COLO829 (cell line): ENCODE results near the gene FOXI3.

Experiments used
- DNase-seq: peaks from one replicate; pipeline ENCODE4 v3.0.0; 2012; ENCODE audit warnings: low spot score

The FOXI3 gene

GRCh38 chr2:88452565-88452905 lies at the start of gene FOXI3:
Gene FOXI3, minus strand, starts transcription at chr2:88452693. Its CDS starts 158 bp downstream, at chr2:88452535.
- DNase-seq = no peak

- DNase-seq = no peak
These were observed 48.2 kb upstream of the FOXI3 start for GRCh38 chr2:88500691-88501090.

GRCh38 chr2:88499204-88499603 lies 46.7 kb upstream of the FOXI3 start:
- DNase-seq = no peak

GRCh38 chr2:88493481-88493880 lies 41.0 kb upstream of the FOXI3 start:
- DNase-seq = no peak

- DNase-seq = no peak
These were observed 39.5 kb upstream of the FOXI3 start for GRCh38 chr2:88492002-88492401.

GRCh38 chr2:88489181-88489580 lies 36.7 kb upstream of the FOXI3 start:
- no peak for DNase-seq

GRCh38 chr2:88483200-88483599 lies 30.7 kb upstream of the FOXI3 start:
- DNase-seq = no peak

GRCh38 chr2:88481691-88482336 lies 29.3 kb upstream of the FOXI3 start:
- DNase-seq = no peak

- no peak for DNase-seq
These were observed 20.3 kb upstream of the FOXI3 start for GRCh38 chr2:88472811-88473210.

GRCh38 chr2:88471083-88471942 lies 18.8 kb upstream of the FOXI3 start:
- no peak for DNase-seq

- DNase-seq = no peak
These were observed 17.0 kb upstream of the FOXI3 start for GRCh38 chr2:88469202-88470114.

- no peak for DNase-seq
These were observed 11.7 kb upstream of the FOXI3 start for GRCh38 chr2:88464153-88464552.

GRCh38 chr2:88458633-88459032 lies 6.1 kb upstream of the FOXI3 start:
- DNase-seq = no peak

GRCh38 chr2:88452980-88453582 lies 588 bp upstream of the FOXI3 start:
- DNase-seq = no peak

- DNase-seq = no peak
These were observed 505 bp downstream of the FOXI3 start for GRCh38 chr2:88451811-88452564.

GRCh38 chr2:88450925-88451810 lies 1.3 kb downstream of the FOXI3 start:
- no peak for DNase-seq

GRCh38 chr2:88450186-88450585 lies 2.3 kb downstream of the FOXI3 start:
- DNase-seq = no peak

- no peak for DNase-seq
These were observed 4.2 kb downstream of the FOXI3 start for GRCh38 chr2:88448248-88448647.

- no peak for DNase-seq
These were observed 9.0 kb downstream of the FOXI3 start for GRCh38 chr2:88443353-88443938.

GRCh38 chr2:88442473-88442872 lies 10.0 kb downstream of the FOXI3 start:
- no peak for DNase-seq
